KBM-7 (cell line): ENCODE measurements around the gene BOK.
"Not testable (repeated sequence)": the region's sequence is repeated elsewhere in the genome, so short reads cannot be mapped to it uniquely, and the experiment has no call there.

Experiments
- DNase-seq: peaks from one replicate; pipeline ENCODE4 v3.0.0-alpha.2; 2015
- in situ Hi-C: fragments of 300-500 bp; cut with MboI; formaldehyde crosslinking; loops from 2 replicates; pipeline ENCODE4 v1.14.3; 2020; ENCODE audit warnings: low sequenced_read_pairs, low pct_unique_long_range_greater_than_20kb, mixed read lengths

BOK gene

DNA sequence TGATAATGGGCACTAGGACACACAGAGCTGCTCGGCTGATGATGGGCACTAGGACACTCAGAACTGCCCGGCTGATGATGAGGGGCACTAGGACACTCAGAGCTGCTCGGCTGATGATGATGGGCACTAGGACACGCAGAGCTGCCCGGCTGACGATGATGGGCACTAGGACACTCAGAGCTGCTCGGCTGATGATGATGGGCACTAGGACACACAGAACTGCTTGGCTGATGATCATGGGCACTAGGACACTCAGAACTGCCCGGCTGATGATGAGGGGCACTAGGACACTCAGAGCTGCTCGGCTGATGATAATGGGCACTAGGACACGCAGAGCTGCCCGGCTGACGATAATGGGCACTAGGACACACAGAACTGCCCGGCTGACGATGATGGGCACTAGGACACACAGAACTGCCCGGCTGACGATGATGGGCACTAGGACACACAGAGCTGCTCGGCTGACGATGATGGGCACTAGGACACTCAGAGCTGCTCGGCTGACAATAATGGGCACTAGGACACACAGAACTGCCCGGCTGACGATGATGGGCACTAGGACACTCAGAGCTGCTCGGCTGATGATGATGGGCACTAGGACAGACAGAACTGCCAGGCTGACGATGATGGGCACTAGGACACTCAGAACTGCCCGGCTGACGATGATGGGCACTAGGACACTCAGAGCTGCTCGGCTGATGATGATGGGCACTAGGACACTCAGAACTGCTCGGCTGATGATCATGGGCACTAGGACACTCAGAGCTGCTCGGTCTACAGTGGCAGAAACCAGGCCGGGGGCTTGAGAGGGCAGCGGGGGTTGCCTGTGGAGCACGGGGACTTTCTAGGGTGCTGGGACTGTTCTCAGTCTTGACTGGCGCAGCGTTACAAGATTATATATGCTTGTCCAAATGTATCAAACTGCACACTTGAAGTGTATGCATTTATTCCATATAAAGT lies 32.2 kb downstream of the BOK start:
- in situ Hi-C loops, DNase-seq: not testable (repeated sequence)

DNA sequence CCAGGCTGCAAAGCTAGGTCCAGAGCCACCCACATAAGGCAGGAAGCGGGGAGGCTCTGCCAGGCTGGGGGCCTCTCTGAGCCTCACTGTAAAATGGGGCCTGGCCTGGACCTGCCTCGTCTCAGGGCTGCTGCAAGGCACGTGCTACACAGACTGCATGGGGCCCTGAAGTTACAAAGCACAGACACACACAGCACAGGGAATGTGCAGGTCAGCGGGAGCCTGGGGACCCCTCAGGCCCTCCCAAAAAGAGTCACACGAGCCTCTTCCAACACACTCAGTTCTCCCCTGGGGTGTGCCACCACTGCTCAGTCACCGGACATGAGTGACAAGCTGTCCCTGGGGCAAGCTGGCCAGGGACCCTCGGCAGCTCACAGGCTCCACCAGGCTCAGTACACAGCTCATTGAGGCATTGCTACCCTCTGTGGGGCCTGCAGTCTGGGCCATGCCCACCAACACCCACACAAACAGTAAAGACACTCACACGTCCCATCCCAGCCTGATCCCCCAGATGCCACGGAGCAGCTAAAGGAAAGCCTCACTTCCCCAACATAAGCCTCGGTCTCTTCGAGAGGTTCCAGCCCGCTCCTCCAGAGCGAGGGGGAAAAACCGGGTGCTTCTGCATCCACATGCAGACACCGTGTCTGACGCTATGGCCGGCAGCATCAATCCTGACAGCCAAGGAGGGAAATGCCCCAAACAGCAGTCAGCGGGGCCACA lies 33.7 kb downstream of the BOK start:
- DNase-seq = no peak
- in situ Hi-C loops = no loop called here

- in situ Hi-C loops = no loop called here
- DNase-seq = no peak
Observed at GRCh38 chr2:241593271-241593670, 34.7 kb downstream of the BOK start.

DNA sequence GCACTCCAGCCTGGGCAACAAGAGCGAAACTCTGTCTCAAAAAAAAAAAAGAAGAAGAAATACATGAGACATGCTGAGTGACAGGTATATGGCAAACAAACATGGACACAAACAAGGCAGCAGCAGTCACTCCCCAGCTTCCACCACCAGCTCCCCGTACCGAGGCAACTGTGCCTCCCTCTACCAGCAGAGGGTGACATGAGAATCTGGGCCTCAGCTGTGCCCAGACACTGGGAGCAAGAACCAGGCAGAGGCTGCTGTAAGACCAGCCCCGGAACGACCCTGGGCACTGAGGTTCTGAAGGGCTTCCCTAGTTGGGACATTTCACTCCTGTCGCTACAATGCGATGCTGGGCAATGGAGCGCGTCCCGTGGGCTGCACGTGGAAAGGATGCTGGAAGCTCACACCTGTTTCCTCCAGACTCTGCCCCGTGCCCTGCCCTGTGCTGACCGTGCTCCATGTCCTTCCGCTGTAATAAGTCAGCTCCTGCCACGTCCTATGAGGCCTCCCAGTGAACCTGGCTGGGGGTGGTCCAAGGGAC lies 37.1 kb downstream of the BOK start:
- DNase-seq = peak; percentile 52
- in situ Hi-C loops = no loop called here

- in situ Hi-C loops = no loop called here
Observed at GRCh38 chr2:241597561-241597960, 39.0 kb downstream of the BOK start.

GRCh38 chr2:241598061-241598460 lies 39.5 kb downstream of the BOK start:
- in situ Hi-C loops = no loop called here
- DNase-seq = no peak

More at GRCh38 chr2:241597561-241597960, 39.0 kb downstream of the BOK start:
- DNase-seq = no peak

DNA sequence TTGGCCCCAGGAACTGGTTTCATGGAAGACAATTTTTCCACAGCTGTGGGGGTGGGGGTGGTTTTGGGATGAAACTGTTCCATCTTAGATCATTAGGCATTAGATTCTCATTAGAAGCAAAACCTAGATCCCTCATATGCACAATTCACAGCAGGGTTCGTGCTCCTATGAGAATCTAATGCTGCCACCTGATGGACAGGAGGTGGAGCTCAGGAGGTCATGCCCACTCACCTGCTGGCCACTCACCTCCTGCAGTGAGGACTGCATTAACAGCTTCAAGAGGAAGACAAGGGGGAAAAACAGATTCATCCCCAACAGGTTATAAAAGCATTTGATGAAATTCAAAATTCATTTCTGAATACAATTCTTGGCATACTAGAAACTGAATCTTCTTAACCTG lies 39.9 kb downstream of the BOK start:
- DNase-seq = no peak
- in situ Hi-C loops = no loop called here

- no peak for DNase-seq
- in situ Hi-C loops = no loop called here
Observed at GRCh38 chr2:241599615-241600014, 41.1 kb downstream of the BOK start.

- in situ Hi-C loops = no loop called here
Observed at GRCh38 chr2:241601841-241602240, 43.3 kb downstream of the BOK start.

GRCh38 chr2:241602720-241603119 lies 44.2 kb downstream of the BOK start:
- DNase-seq = no peak
- in situ Hi-C loops = no loop called here

More at GRCh38 chr2:241601841-241602240, 43.3 kb downstream of the BOK start:
- DNase-seq = no peak

DNA sequence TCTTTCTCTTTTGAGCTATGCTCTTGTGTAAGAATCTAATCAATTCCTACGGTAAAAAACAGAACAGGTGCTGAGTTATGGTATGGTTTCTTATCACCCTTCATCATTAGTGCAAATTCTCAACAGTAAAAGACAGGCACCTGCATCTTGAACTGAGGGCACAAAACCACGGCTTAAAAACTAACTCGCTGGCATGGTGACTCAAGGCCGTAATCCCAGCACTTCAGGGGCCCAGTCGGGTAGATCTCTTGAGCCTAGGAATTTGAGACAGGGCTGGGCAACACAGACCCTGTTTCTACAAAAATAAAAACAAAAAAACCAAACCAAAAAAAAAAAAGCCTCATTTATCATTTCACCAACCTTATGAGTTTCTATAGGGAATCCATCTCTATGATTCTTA lies 45.1 kb downstream of the BOK start:
- in situ Hi-C loops = no loop called here
- DNase-seq = no peak

DNA sequence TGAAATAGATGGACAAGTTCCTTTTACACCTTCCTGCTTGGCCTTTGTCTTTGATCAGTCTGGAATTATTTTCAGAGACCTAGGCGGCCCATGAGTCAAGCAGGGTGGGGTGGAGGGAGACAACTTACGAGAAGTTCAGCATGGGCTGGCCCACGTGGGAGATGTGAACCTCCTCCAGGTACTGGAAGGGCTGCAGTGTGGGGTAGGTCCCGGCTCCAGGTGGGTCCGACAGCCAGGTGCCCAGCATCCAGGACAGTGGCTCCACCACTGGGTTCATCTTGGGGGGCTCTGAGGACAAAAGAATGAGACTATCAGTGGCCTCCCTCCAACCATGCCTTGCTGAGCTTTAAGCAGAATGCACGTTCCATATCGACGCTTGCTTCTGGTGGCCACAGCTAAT lies 47.6 kb downstream of the BOK start:
- no peak for DNase-seq
- in situ Hi-C loops = no loop called here

DNA sequence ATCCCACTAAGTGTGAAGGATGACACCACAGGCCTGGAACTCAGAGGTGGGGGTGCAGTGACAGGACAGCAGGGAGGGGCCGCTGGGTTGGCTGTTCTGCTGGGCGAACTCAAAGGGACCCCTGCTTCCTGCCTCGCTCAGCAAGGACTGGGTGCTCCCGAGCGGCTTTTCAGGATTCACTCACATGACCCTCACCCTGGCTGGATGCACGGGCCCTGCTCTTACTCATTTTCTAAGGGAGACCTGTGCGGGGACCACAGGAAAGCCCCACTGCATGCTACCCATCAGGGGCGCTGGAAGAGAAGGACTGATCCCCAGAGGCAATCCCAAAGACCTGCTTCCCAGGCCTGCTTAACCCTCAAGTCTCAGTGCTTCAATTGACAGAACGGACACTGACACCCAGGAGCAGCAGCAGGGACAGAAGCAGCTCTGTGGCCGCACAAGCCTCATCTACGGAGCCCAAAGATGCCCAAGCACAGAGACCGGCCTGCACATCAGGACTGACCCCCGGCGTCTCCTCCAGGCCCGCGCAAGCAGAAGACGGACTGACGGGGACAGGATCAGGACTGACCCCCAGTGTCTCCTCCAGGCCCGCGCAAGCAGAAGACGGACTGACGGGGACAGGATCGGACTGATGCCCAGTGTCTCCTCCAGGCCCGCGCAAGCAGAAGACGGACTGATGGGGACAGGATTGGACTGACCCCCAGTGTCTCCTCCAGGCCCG lies 48.8 kb downstream of the BOK start:
- in situ Hi-C loops = no loop called here
- DNase-seq = no peak

DNA sequence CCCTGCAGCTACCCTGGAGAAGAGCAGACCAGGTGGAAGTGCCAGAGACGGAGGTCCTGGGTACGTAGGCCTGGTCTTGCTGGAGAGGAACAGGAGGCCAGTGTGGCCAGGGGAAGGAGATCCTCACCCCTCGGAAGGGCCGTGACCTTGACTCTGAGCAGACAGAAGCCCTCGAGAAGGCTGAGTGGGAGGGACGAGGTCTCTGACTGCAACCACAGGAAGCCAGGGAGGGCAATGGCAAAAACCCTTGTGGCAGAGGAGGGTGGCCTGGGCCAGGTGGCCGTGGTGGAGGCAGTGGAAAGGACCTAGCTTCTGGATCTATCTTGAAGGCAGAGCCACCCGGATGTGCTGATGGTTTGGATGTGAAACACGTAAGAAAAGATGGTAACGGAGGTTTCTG lies 50.3 kb downstream of the BOK start:
- in situ Hi-C loops = no loop called here

GRCh38 chr2:241609859-241610793 lies 51.6 kb downstream of the BOK start:
- DNase-seq = peak; percentile 95
- in situ Hi-C loops = no loop called here

More for the DNA sequence above, 50.3 kb downstream of the BOK start:
- DNase-seq = no peak

DNA sequence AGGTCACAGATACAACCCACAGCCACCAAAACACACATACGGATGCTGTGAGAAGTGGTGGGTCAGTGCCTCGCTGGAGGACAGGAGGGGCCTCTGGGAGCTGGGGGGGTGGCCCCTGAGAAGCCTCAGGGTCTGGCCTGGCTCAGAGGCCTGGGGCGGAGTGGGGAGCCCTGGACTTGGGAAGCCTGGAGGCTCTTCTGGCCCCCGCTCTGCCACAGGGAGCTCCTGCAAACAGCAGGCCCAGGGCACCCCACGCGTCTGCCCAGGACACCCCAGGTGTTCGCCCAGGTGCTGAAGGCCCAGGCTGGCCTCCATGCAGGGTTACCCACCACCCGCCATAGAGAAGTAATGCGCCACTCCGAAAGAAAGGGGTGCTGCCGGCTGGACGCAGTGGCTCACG lies 52.5 kb downstream of the BOK start:
- in situ Hi-C loops = no loop called here
- DNase-seq = no peak

GRCh38 chr2:241612156-241613016 lies 53.8 kb downstream of the BOK start:
- in situ Hi-C loops = no loop called here
- DNase-seq = no peak
